GM23338 (cell line): ENCODE results near the gene JAK3. TPM values are rescaled to one million over a fixed set of nuclear protein-coding genes. Genes with fewer than 3 reads are reported as not detected.
A peak's percentile ranks its signal among the peaks of the same experiment; 100 is the strongest.

ENCODE experiments used
- ATAC-seq: fragments of 200-7000 bp; cut with Tn5 transposase; 3 replicates; pipeline ENCODE4 v1.9.1; 2020
- DNase-seq: peaks from one replicate; pipeline ENCODE4 v3.0.0-alpha.2; 2015; ENCODE audit warnings: low spot score
- H2AFZ ChIP-seq: fragments of 200-600 bp; sonication (generic); 2 replicates; pipeline ENCODE4 v1.8.0; 2016; ENCODE audit warnings: antibody characterized with exemption, mild to moderate bottlenecking, moderate library complexity
- H3F3A ChIP-seq: fragments of 200-600 bp; sonication (generic); replicated peaks from 2 replicates; pipeline ENCODE4 v1.8.0; 2017; ENCODE audit warnings: antibody characterized with exemption, mixed run types, low read depth
- H3K27ac ChIP-seq: fragments of 200-600 bp; sonication (generic); 2 replicates; pipeline ENCODE4 v1.6.1; 2016; ENCODE audit warnings: low read depth
- H3K27me3 ChIP-seq: fragments of 200-600 bp; sonication (generic); 2 replicates; pipeline ENCODE4 v1.8.0; 2016; ENCODE audit warnings: mild to moderate bottlenecking, mixed run types, moderate library complexity; ENCODE audit not compliant: insufficient read depth
- H3K36me3 ChIP-seq: fragments of 200-600 bp; sonication (generic); 2 replicates; pipeline ENCODE4 v1.8.0; 2016; ENCODE audit warnings: mild to moderate bottlenecking; ENCODE audit not compliant: insufficient read depth
- H3K4me1 ChIP-seq: fragments of 200-600 bp; sonication (generic); 2 replicates; pipeline ENCODE4 v1.8.0; 2016; ENCODE audit warnings: mild to moderate bottlenecking, moderate library complexity; ENCODE audit not compliant: insufficient read depth
- H3K4me2 ChIP-seq: fragments of 200-600 bp; sonication (generic); 2 replicates; pipeline ENCODE4 v1.7.1; 2017; ENCODE audit warnings: mixed run types
- H3K4me3 ChIP-seq: fragments of 200-600 bp; sonication (generic); 2 replicates; pipeline ENCODE4 v1.6.1; 2016; ENCODE audit warnings: mixed run types
- H3K79me2 ChIP-seq: fragments of 200-600 bp; sonication (generic); replicated peaks from 2 replicates; pipeline ENCODE4 v1.8.0; 2017; ENCODE audit warnings: mild to moderate bottlenecking; ENCODE audit not compliant: insufficient read depth
- H3K9me2 ChIP-seq: fragments of 200-600 bp; sonication (generic); 2 replicates; pipeline ENCODE4 v1.8.0; 2017; ENCODE audit not compliant: insufficient read depth
- H4K20me1 ChIP-seq: fragments of 200-600 bp; sonication (generic); replicated peaks from 2 replicates; pipeline ENCODE4 v1.8.0; 2017; ENCODE audit warnings: mild to moderate bottlenecking; ENCODE audit not compliant: insufficient read depth
- H3K27ac Mint-ChIP-seq: 2 replicates; pipeline ENCODE4 v1.8.0; 2020; ENCODE audit warnings: inconsistent platforms, mild to moderate bottlenecking, moderate library complexity, mixed read lengths
- H3K27me3 Mint-ChIP-seq: 3 replicates; pipeline ENCODE4 v1.8.0; 2022; ENCODE audit warnings: low read depth, mild to moderate bottlenecking, moderate library complexity, mixed read lengths, inconsistent platforms; ENCODE audit not compliant: insufficient read depth, poor library complexity
- H3K36me3 Mint-ChIP-seq: 3 replicates; pipeline ENCODE4 v1.8.0; 2021; ENCODE audit warnings: low read depth, mild to moderate bottlenecking, inconsistent platforms, moderate library complexity, mixed read lengths
- H3K4me1 Mint-ChIP-seq: 3 replicates; pipeline ENCODE4 v1.8.0; 2020; ENCODE audit warnings: mild to moderate bottlenecking, inconsistent platforms, mixed read lengths
- H3K4me3 Mint-ChIP-seq: 3 replicates; pipeline ENCODE4 v1.8.0; 2021; ENCODE audit warnings: moderate library complexity, mild to moderate bottlenecking, inconsistent platforms, mixed read lengths
- H3K9me3 Mint-ChIP-seq: 3 replicates; pipeline ENCODE4 v1.8.0; 2020; ENCODE audit warnings: moderate library complexity, mild to moderate bottlenecking, inconsistent platforms, mixed read lengths
- CREB1 ChIP-seq: fragments of 250-450 bp; sonication (Bioruptor Pico); IDR thresholded peaks from 2 replicates; pipeline ENCODE4 v1.5.0; 2020; ENCODE audit warnings: low read depth, mild to moderate bottlenecking, moderate library complexity
- EZH2 ChIP-seq: fragments of 200-600 bp; sonication (generic); IDR thresholded peaks from one replicate; pipeline ENCODE4 v1.8.0; 2017; ENCODE audit warnings: antibody characterized with exemption, mild to moderate bottlenecking, low read depth; ENCODE audit not compliant: unreplicated experiment
- EZH2phosphoT487 ChIP-seq: fragments of 200-600 bp; sonication (generic); IDR thresholded peaks from one replicate; pipeline ENCODE4 v1.8.1; 2018; ENCODE audit warnings: antibody characterized with exemption; ENCODE audit not compliant: unreplicated experiment
- NANOG ChIP-seq: IDR thresholded peaks from 2 replicates; pipeline ENCODE4 v1.6.1; 2016; ENCODE audit warnings: antibody characterized with exemption, borderline replicate concordance
- POLR2AphosphoS5 ChIP-seq: IDR thresholded peaks from 2 replicates; pipeline ENCODE4 v1.6.1; 2016; ENCODE audit warnings: antibody characterized with exemption, low read depth
- STAT1 ChIP-seq: IDR thresholded peaks from one replicate; pipeline ENCODE4 v1.6.1; 2016; ENCODE audit warnings: antibody characterized with exemption; ENCODE audit not compliant: unreplicated experiment
- ZNF114 ChIP-seq: fragments of 250-450 bp; sonication (Bioruptor Pico); IDR thresholded peaks from 2 replicates; pipeline ENCODE4 v1.5.0; 2020; ENCODE audit warnings: mild to moderate bottlenecking, moderate library complexity
- polyA plus RNA-seq: library from polyadenylated mRNA; unstranded; fragments of >200 nt; fragmentation: Nextera tagmentation; extraction: Ambion mirVana; gene quantifications from 2 replicates; pipeline ENCODE4 v1.2.1, GENCODE V29; 2016
- total RNA-seq: library from RNA; depleted of rRNA; stranded (reverse); fragments of >200 nt; shearing (Covaris generic); gene quantifications from 2 replicates; pipeline ENCODE4 v1.2.3, GENCODE V29; 2014

Gene JAK3
- total and polyA plus RNA-seq, 2 experiments from 2014 or later = 2.9 to 5.4 TPM

DNA sequence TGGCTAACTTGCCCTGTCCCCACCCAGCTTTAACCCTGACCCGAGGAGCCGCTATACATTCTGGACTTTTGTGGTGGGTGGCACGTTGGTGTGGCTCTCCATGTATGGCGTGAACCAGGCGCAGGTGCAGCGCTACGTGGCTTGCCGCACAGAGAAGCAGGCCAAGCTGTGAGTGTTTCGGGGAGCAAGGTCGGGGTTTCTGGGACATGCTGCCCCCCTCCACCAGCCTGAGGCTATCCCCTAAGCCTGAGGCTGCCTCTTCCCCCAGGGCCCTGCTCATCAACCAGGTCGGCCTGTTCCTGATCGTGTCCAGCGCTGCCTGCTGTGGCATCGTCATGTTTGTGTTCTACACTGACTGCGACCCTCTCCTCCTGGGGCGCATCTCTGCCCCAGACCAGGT, 29.9 kb upstream of the JAK3 start (continued):
- TF ChIP-seq STAT1 (no peak), POLR2AphosphoS5 (no peak), NANOG (no peak)

DNA sequence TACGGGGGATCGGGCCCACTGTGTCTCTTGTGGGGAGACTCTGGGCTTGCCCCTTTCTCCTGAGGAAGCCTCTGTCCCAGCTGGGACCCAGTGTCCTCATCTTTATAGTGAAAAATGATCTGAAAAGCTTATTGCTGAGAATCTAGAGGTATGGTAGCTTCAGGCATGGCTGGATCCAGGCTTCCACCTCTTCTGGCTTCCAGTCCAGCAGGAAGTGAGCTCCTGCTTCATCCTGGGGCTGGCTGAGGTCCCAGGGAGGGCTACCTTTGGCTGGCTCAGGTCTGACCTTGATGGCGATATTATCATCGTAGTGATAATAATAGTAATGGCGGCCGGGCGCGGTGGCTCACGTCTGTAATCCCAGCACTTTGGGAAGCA, 27.0 kb upstream of the JAK3 start:
- TF ChIP-seq ZNF114 = no peak
- TF ChIP-seq CREB1 (CRISPR knock-in tag) = no peak
- TF ChIP-seq EZH2 = no peak
- H3K4me3 Mint-ChIP-seq = peak overlapping the region; percentile 71
- H3K4me1 Mint-ChIP-seq = no peaks in the 10 kb centered on the region; the same call in 1 of the 3 replicates
- peak overlapping the region; percentile 99 for H2AFZ ChIP-seq
- ATAC-seq = no peak
- no peak overlapping the region for H3K27ac ChIP-seq
- no peak for DNase-seq
- peak overlapping the region; percentile 75 for H3K4me3 ChIP-seq
- no peaks in the 10 kb centered on the region for H3K36me3 ChIP-seq
- H4K20me1 ChIP-seq = no peaks in the 10 kb centered on the region
- peak overlapping the region; percentile 89 for H3K4me2 ChIP-seq
- H3K4me1 ChIP-seq = 0 out of 2 replicates have a peak, but pooled peaks cover 3% of the 10 kb centered on the region
- no peaks in the 10 kb centered on the region for H3K79me2 ChIP-seq
- no peak overlapping the region for H3K27ac Mint-ChIP-seq
- H3K36me3 Mint-ChIP-seq = no peaks in the 10 kb centered on the region
- H3F3A ChIP-seq = 0 out of 2 replicates have a peak, but pooled peaks cover 2% of the 10 kb centered on the region
- peaks cover 24% of the 10 kb centered on the region for H3K27me3 Mint-ChIP-seq
- H3K9me3 Mint-ChIP-seq = no peaks in the 10 kb centered on the region
- H3K9me2 ChIP-seq = no peaks in the 10 kb centered on the region
- H3K27me3 ChIP-seq = peaks cover 38% of the 10 kb centered on the region

DNA sequence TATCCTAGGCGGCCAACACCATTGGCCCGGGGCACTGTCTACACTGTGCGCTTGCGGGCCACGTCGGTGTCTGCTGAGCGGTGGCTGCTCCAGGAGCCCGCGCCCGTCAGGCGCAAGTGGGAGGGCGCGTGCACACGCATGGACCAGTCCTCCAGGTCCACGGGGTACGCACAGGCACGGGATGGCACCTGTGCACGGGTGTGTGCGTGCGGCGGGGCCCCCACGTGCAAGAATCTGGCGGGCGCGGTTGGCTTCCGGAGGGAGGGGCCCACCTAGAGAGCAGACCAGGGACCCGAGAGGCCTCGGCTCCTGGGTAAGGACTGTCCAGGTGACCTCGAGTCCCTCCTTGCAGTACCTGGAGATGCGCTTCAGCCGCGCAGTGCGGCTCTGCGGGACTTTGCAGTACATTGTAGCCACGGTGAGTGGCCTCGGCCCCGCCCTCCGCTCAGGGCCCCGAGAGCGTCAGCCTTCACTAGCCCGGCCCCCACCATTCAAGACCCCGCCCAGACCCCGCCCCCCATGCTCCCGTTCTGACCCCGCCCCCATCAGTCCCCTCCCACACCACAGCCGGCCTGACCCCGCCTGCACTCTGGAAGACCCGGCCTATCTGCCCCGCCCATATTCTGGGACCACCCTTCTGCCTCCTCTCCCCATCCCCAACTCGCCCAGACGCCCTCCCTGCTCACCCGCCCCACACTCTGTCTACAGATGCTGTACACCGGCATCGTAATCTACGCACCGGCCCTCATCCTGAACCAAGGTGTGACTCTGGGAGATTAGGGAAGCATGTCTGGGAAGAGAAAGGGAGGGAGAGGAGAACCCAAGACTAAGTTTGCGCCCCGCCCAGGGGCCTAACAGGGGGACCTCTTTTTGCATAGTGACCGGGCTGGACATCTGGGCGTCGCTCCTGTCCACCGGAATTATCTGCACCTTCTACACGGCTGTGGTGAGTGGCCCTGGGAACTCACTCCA, 26.3 kb upstream of the JAK3 start:
- peak; percentile 67 for ATAC-seq
- Histone ChIP-seq H3K4me1 (0 out of 2 replicates have a peak, but pooled peaks cover 4% of the 10 kb centered on the region), H3K36me3 (no peaks in the 10 kb centered on the region), H2AFZ (peak overlapping the region; percentile 99), H3K4me2 (peak overlapping the region; percentile 90), H4K20me1 (no peaks in the 10 kb centered on the region), H3K27ac (no peak overlapping the region), H3K9me2 (no peaks in the 10 kb centered on the region), H3K27me3 (peaks cover 41% of the 10 kb centered on the region), H3K79me2 (no peaks in the 10 kb centered on the region), H3K4me3 (peak overlapping the region; percentile 75), H3F3A (0 out of 2 replicates have a peak, but pooled peaks cover 2% of the 10 kb centered on the region)
- no peaks in the 10 kb centered on the region for H3K36me3 Mint-ChIP-seq
- TF ChIP-seq EZH2phosphoT487 (no peak), POLR2AphosphoS5 (peak; percentile 40; the same call in 1 of the 2 replicates)
- H3K27ac Mint-ChIP-seq = no peak overlapping the region
- peaks cover 2% of the 10 kb centered on the region for H3K4me1 Mint-ChIP-seq
- DNase-seq = peak; percentile 94
- H3K27me3 Mint-ChIP-seq = peaks cover 29% of the 10 kb centered on the region
- no peaks in the 10 kb centered on the region for H3K9me3 Mint-ChIP-seq
- H3K4me3 Mint-ChIP-seq = peak overlapping the region; percentile 71
